Prostate gland (tissue), 2 donors: ENCODE data around the gene HIF1A. TPM values are rescaled to one million over a fixed set of nuclear protein-coding genes. Genes with fewer than 3 reads are reported as not detected.
A peak's percentile ranks its signal among the peaks of the same experiment; 100 is the strongest.
"Not testable (repeated sequence)": the region's sequence is repeated elsewhere in the genome, so short reads cannot be mapped to it uniquely, and the experiment has no call there.

ENCODE experiments used
- DNase-seq: peaks from one replicate; pipeline ENCODE4 v3.0.0-alpha.2; 2019; ENCODE audit warnings: low spot score
- H3K27ac ChIP-seq, 2 donors: fragments of 200-600 bp; sonication (generic); 2 replicates each; pipeline ENCODE4 v1.5.1; 2017 to 2019
- H3K27me3 ChIP-seq: fragments of 200-600 bp; sonication (generic); replicated peaks from 2 replicates; pipeline ENCODE4 v1.5.1; 2019; ENCODE audit not compliant: insufficient read depth
- H3K36me3 ChIP-seq, 2 donors: fragments of 200-600 bp; sonication (generic); 1 replicate in 1 of 2; 2 replicates in 1 of 2; pipeline versions ENCODE4 v1.5.1 to v1.8.1; 2017 to 2019
- H3K4me1 ChIP-seq: fragments of 200-600 bp; sonication (generic); replicated peaks from 2 replicates; pipeline ENCODE4 v1.5.1; 2019
- H3K4me3 ChIP-seq, 2 donors: fragments of 200-600 bp; sonication (generic); 2 replicates each; pipeline ENCODE4 v1.5.1; 2017 to 2019
- H3K9me3 ChIP-seq: fragments of 200-600 bp; sonication (generic); 2 replicates; pipeline ENCODE4 v1.5.1; 2017
- POLR2A ChIP-seq: fragments of 450-650 bp; IDR thresholded peaks from one replicate; pipeline ENCODE4 v1.6.1; 2016; ENCODE audit warnings: antibody characterized with exemption, mild to moderate bottlenecking
- POLR2AphosphoS5 ChIP-seq: sonication (generic); formaldehyde crosslinking; IDR thresholded peaks from one replicate; pipeline ENCODE4 v1.6.1; 2017; ENCODE audit warnings: antibody characterized with exemption
- WGBS: methylation state at CpG from one replicate; pipeline ENCODE4 v1.1.5; 2018; 5-methylcytosine and 5-hydroxymethylcytosine counted together
- intact Hi-C: fragments of 100-400 bp; cut with DNase I; formaldehyde crosslinking; loops from one replicate; pipeline ENCODE4 v1.14.2; 2022
- total RNA-seq, 2 donors: library from RNA; depleted of rRNA; stranded (reverse); fragments of >200 nt; gene quantifications; one replicate each; pipeline ENCODE4 v1.1.0, GENCODE V29; 2016
- TF ChIP-seq, protein P1 (sequence below), 4 experiments: fragments of 200-600 bp in 2 of 4; fragments of 450-650 bp in 2 of 4; sonication (generic) in 2 of 4; IDR thresholded peaks; 1 replicate in 3 of 4; 2 replicates in 1 of 4; pipeline ENCODE4 v1.5.1; 2016 to 2019; ENCODE audit warnings: antibody characterized with exemption in 4 of 4, mild to moderate bottlenecking in 2 of 4, moderate library complexity in 2 of 4

Gene HIF1A
- total RNA-seq, 2 donors from 2014 or later, result 61.7 to 101 TPM

- H3K27me3 ChIP-seq, result no peaks in the 10 kb centered on the region
- intact Hi-C loops, result loop anchor here (2.0 kb wide), 1 partner anchor 277 kb away; no protein-coding TSS in a partner anchor
- TF ChIP-seq, protein P1, sequence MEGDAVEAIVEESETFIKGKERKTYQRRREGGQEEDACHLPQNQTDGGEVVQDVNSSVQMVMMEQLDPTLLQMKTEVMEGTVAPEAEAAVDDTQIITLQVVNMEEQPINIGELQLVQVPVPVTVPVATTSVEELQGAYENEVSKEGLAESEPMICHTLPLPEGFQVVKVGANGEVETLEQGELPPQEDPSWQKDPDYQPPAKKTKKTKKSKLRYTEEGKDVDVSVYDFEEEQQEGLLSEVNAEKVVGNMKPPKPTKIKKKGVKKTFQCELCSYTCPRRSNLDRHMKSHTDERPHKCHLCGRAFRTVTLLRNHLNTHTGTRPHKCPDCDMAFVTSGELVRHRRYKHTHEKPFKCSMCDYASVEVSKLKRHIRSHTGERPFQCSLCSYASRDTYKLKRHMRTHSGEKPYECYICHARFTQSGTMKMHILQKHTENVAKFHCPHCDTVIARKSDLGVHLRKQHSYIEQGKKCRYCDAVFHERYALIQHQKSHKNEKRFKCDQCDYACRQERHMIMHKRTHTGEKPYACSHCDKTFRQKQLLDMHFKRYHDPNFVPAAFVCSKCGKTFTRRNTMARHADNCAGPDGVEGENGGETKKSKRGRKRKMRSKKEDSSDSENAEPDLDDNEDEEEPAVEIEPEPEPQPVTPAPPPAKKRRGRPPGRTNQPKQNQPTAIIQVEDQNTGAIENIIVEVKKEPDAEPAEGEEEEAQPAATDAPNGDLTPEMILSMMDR (IDR thresholded peaks at IDR 0.05), result no peak
- TF ChIP-seq POLR2A, result no peak
- WGBS, result 24% methylated on average over 8 of the region's 8 CpGs
- DNase-seq, result no peak
- peak overlapping the region; percentile 45 to 52 for H3K4me3 ChIP-seq
- H3K4me1 ChIP-seq, result peaks cover 4% of the 10 kb centered on the region
- no peaks in the 10 kb centered on the region for H3K9me3 ChIP-seq
- no peaks in the 10 kb centered on the region for H3K36me3 ChIP-seq
- H3K27ac ChIP-seq, result peak overlapping the region; percentile 83 to 86
Measured at GRCh38 chr14:61751475-61751989, 56.2 kb downstream of the HIF1A start.

DNA sequence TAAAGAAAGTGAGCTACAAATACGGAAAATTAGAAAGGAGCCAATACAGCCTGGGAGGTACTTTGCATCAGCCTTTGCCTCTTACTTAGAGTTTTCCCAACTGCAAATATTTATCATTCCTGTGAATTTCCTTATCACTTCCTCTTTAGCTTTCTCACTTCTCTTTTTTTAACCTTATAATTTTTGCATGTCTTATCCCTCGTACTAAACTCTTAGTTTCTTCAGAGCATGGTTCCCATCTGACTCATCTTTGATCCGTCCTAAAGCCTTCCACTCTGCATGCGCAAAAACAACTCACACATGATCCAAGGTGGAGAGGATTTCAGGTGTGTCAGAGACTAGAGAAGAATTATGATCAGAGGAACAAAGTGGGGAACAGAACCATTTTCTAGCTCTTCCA, 57.3 kb downstream of the HIF1A start:
- intact Hi-C loops, result no loop called here
- Histone ChIP-seq H3K4me1 (peaks cover 4% of the 10 kb centered on the region), H3K9me3 (no peaks in the 10 kb centered on the region), H3K36me3 (no peaks in the 10 kb centered on the region), H3K4me3 (no peak overlapping the region), H3K27ac (no peak overlapping the region), H3K27me3 (no peaks in the 10 kb centered on the region)
- TF ChIP-seq, protein P1 (IDR thresholded peaks at IDR 0.05), result no peak
- TF ChIP-seq POLR2A, result no peak
- WGBS, result 77% methylated on average over 4 of the region's 4 CpGs
- DNase-seq, result no peak

- H3K36me3 ChIP-seq, result no peaks in the 10 kb centered on the region
- intact Hi-C loops, result no loop called here
- no peak overlapping the region for H3K4me3 ChIP-seq
Measured at GRCh38 chr14:61753631-61754030, 58.3 kb downstream of the HIF1A start.

DNA sequence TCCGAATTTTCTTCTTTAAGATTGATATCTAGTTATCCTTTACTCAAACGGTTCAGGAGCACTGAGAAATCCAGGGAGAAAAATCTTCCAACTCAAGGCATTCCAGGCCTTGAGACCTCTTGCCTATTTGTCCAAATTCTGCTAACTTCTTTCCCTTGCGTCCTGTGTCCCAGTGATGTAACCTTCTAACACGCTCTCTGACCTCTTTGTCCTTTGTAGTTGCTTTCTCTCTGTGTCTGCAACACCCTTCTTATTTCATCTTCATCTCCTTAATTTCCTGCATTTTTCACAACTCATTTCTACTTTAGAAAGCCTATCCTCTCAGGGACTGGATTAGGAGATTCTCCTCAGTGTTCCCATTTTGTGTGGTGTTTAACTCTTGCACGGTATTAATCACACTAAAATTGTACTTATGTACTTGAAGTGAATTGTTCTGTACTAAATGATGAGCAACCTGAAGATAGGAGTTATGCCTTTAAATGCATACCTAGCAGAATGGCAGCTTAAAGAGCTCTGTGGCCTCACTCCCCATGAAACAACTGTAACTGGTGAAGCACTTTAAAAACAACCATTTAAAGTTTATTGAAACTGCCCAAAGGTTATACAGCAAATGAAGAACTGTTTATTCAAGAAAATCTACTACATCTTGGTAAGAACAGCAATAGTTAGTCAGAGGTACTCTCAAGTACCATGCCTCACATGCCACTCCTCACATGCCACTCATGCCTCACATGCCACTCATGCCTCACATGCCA, 59.5 kb downstream of the HIF1A start:
- Histone ChIP-seq H3K27ac (no peak overlapping the region), H3K27me3 (no peaks in the 10 kb centered on the region), H3K36me3 (no peaks in the 10 kb centered on the region), H3K9me3 (no peaks in the 10 kb centered on the region), H3K4me3 (no peak overlapping the region), H3K4me1 (peaks cover 4% of the 10 kb centered on the region)
- no peak for DNase-seq
- 71% methylated on average over 5 of the region's 5 CpGs for WGBS
- intact Hi-C loops, result no loop called here
- TF ChIP-seq POLR2A (no peak), POLR2AphosphoS5 (no peak)
- TF ChIP-seq, protein P1 (IDR thresholded peaks at IDR 0.05), result no peak

More at GRCh38 chr14:61753631-61754030, 58.3 kb downstream of the HIF1A start:
- Histone ChIP-seq H3K9me3 (no peaks in the 10 kb centered on the region), H3K27me3 (no peaks in the 10 kb centered on the region), H3K27ac (no peak overlapping the region), H3K4me1 (peaks cover 4% of the 10 kb centered on the region)
- TF ChIP-seq, protein P1 (IDR thresholded peaks at IDR 0.05), result no peak
- no peak for TF ChIP-seq POLR2AphosphoS5
- DNase-seq, result no peak

- intact Hi-C loops, H3K4me3 ChIP-seq: not testable (repeated sequence)
Measured at GRCh38 chr14:61755382-61755742, 60.0 kb downstream of the HIF1A start.

More at GRCh38 chr14:61755382-61755742, 60.0 kb downstream of the HIF1A start:
- not testable (repeated sequence) for H3K4me1 ChIP-seq, H3K36me3 ChIP-seq, H3K27me3 ChIP-seq, H3K27ac ChIP-seq, DNase-seq, H3K9me3 ChIP-seq
